GM03348 (cell line): ENCODE results near the gene BUD23.
"Not testable (repeated sequence)": the region's sequence is repeated elsewhere in the genome, so short reads cannot be mapped to it uniquely, and the experiment has no call there.

ENCODE experiments used
- DNase-seq: peaks from one replicate; pipeline ENCODE4 v3.0.0; 2012; ENCODE audit warnings: low spot score

BUD23 gene

GRCh38 chr7:73668103-73668885, 15.1 kb upstream of the BUD23 start:
- peak; percentile 47 for DNase-seq

GRCh38 chr7:73668886-73669230, 14.5 kb upstream of the BUD23 start:
- no peak for DNase-seq

- no peak for DNase-seq
Observed at GRCh38 chr7:73669288-73669701, 14.1 kb upstream of the BUD23 start.

GRCh38 chr7:73669858-73670385, 13.5 kb upstream of the BUD23 start:
- DNase-seq = no peak

GRCh38 chr7:73671322-73671661, 12.1 kb upstream of the BUD23 start:
- no peak for DNase-seq

- DNase-seq = no peak
Observed at GRCh38 chr7:73671857-73672445, 11.4 kb upstream of the BUD23 start.

DNA sequence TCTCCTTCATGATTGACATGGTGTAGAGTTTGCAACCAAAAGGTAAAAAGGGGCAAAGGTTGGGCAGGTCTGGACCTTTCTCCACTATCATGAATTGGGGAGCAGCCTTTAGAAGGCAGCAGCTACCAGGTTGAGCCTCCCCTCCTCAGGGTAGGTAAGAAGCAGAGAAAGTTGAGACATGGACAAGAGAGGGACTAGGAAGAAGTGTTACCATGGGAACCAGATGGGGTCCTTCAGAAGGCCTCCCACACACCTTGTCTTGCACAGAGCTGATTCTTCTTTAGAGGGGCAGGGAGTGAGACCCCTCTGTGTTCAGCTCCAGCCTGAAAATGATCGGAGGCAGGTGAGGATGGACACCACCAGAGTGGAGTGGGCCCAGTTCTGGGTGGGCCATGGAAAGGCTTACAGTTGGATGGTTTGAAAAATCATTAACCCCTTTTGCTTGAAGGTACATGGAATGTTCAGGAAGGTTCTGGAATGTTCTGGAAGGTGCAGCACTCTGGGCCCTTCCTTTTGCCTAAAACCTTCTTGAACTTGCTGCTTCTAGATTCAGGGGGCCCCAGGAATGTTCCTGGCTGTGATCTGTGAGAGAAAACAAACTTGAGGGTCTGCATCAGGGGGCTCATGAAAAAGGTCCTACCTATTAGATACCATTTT, 8.8 kb upstream of the BUD23 start:
- no peak for DNase-seq

DNA sequence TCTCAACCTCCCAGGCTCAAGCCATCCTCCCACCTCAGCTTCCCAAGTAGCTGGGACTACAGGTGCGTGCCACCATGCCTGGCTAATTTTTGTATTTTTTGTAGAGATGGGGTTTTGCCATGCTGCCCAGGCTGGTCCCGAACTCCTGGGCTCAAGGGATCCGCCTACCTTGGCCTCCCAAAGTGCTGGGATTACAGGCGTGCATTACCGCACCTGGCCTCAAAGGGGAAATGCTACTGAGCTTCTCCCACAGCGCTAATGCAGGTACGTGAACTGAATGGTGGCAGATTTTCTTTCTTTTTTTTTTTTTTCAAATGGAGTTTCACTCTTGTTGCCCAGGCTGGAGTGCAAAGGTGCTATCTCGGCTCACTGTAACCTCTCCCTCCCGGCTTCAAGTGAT, 7.3 kb upstream of the BUD23 start:
- not testable (repeated sequence) for DNase-seq

DNA sequence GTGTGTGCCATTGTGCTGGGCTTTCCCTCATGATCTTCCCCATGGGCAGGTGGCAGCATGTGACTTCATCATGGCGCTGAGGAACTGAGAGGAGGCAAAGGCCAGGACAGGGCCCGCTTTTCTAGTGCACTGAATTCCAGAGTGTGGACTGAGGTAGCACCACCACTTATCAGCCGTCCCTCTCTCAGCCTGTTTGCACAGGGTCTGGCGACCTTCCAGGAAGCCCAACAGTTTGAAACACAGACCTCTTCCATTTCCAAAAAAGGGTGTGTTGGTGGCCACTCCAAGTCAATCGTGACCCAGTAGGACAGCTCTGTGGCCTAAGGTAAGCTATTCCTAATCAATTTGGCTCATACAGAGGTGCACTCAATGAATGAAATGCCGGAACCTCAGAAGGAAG, 4.5 kb upstream of the BUD23 start:
- no peak for DNase-seq

DNA sequence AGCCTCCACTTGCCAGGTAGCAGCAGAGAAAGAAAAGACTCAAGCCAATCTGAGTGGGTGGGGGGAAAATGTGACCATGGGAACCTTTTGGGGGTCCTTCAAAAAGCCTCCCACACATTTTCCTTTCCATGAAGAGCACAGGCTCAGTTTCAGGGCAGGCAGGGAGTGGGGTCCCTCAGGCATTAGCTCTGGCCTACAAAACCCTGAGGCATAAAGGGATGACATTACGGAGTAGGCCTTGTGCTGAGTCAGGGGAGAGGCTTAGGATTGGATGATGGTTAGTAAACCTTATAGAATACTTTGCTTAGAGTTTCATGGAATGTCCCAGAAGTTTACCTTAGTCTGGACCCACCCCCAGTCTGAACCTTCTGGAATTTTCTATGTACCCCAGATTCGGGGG, 3.7 kb upstream of the BUD23 start:
- no peak for DNase-seq

- DNase-seq = no peak
Observed at GRCh38 chr7:73680501-73680900, 2.9 kb upstream of the BUD23 start.

DNA sequence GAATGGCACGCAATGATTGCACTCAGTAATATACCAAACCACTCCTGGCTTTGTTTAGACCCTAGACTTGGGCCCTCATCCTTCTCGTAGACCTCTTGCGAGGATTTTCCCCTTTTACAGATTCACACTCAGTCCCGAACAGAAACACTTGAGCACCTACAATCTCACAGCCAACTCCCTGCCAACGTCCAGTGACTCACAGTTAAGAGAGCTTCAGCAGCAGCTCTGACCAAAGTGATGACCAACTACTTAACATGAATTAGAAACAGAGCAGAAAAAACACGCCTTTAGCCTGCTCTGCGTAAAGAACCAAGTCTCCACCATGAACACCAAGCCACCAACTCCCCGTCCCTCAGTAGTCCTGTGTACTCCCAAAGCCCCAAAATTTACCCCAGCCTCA, 2.4 kb upstream of the BUD23 start:
- no peak for DNase-seq

- DNase-seq = no peak
Observed at GRCh38 chr7:73682745-73683055, 697 bp upstream of the BUD23 start.

- DNase-seq = no peak
Observed at GRCh38 chr7:73683788-73684693, 644 bp downstream of the BUD23 start.

- no peak for DNase-seq
Observed at GRCh38 chr7:73685311-73685710, 1.9 kb downstream of the BUD23 start.

- DNase-seq = no peak
Observed at GRCh38 chr7:73688288-73688687, 4.9 kb downstream of the BUD23 start.

GRCh38 chr7:73690646-73691045, 7.2 kb downstream of the BUD23 start:
- no peak for DNase-seq

GRCh38 chr7:73696372-73696771, 13.0 kb downstream of the BUD23 start:
- no peak for DNase-seq

DNA sequence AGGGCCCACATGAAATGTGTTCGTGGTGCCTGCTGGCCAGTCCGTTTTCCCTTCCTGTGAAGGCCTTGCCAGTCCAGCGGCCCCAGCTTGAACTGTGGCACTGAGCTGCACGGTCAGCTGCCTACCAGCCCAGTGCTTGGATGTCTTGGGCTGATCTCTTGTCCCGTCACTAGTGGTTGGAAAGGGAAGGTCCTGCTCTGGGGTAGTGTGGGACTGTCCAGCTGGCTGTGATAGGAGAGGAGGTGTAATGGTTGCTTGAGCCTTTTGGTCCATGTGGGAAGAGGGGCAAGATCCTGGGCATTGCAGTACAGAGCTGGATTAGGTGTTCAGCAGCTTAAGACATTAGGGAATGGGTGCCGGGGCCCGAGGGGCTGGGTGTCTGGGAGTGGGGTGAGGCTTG, 15.0 kb downstream of the BUD23 start:
- no peak for DNase-seq

DNA sequence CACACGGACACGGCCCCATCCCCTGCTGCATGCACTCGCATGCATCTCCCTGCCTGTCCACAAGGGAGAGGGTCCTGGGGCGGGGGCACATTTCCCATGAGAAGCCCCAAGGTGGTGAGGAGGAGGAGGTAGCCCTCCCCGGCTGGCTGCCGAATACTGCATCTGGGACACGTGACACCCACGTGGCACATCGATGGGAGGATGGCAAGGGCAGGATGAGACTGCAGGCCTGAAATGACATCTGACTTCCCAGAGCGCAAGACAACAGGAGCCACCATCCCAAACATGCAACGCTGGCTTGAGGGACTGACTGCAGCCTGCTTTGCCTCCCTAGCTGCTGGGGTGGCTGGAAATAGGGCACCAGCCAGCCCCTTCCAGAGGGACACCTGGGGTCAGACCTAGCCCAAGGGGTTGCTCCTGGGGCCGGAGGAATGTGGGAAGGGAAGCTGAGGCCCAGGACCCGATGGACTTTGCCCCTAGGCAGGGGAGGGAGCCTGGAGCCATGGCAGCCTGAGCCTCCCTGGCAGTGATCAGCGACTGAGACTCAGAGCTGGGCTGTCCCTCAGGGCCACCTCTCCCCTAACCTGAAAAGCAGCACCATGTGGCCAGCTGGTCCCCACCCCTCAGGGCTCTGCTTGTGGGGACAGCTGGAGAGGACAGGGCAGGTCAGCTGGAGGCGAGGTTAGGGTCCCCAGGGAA, 16.1 kb downstream of the BUD23 start:
- DNase-seq = no peak

DNA sequence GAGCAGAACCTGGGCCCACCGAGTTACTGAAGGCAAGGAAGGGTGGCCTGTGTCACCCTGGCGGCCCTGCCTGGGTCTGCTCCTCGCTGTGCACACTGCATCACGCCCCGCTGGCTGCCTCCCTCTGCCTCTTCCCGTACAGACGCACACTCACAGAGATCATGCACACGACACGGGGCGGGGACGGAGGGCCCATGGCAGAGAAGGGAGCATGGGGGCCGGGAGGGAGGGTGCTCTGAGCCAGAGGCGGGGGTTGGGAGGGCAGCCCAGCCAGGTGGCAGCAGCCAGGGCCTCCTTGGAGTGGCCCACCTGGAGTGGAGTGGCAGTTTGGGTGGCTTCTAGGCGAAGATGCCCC, 16.6 kb downstream of the BUD23 start:
- DNase-seq = no peak

DNA sequence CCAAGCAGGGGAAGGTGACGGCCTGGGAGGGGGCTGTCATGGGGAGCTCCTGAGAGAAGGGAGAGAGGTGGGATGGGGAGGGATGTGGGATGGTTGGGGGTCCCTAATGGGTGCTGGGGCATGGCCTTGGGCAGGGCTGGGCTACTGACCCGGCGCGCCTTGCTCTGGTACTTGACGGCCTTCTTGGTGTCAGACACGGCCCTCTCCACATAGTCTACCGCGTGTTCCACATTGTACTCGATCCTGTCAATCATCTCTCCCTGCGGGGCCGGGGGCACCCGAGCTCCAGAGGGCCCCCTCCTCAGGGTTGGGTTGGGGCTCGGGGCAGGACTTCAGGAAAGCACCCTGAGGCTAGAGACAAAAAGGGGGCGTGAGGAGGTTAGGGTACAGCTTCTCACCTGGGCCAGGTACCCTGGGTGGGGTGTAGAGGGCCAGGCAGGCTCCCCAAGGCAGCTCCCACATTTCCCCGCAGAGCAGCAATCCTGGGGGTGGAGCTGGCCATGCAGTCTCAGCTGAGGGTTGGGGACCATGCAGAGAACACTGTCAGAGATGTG, 17.3 kb downstream of the BUD23 start:
- DNase-seq = no peak
